Keratinocyte (primary cell): ENCODE data around the gene MUC6. TPM values are rescaled to one million over a fixed set of nuclear protein-coding genes. Genes with fewer than 3 reads are reported as not detected.

Experiments
- DNase-seq: peaks from one replicate; pipeline ENCODE4 v3.0.0-alpha.2; 2011; ENCODE audit warnings: low read depth, missing footprints, low spot score
- FAIRE-seq: peaks from 2 replicates; lab custom pipeline; 2011; peaks lifted over from hg19 to GRCh38; lab: Jason Lieb, UNC
- H2AFZ ChIP-seq: 2 replicates; pipeline ENCODE4 v1.6.0; 2012; ENCODE audit warnings: low read length, control low read depth, inconsistent platforms; ENCODE audit not compliant: control insufficient read depth
- H3K27ac ChIP-seq: 2 replicates; pipeline ENCODE4 v1.5.1; 2011; ENCODE audit warnings: low read length; ENCODE audit not compliant: control insufficient read depth, insufficient read depth
- H3K27me3 ChIP-seq: 3 replicates; pipeline ENCODE4 v1.6.0; 2011; ENCODE audit warnings: low read length; ENCODE audit not compliant: control insufficient read depth, insufficient read depth; ENCODE audit errors: extremely low read depth
- H3K36me3 ChIP-seq, 2 experiments: 2 replicates in 1 of 2; 3 replicates in 1 of 2; pipeline ENCODE4 v1.5.1; 2011; ENCODE audit warnings: low read length in 2 of 2, mild to moderate bottlenecking in 1 of 2; ENCODE audit not compliant: control insufficient read depth in 2 of 2, insufficient read depth in 2 of 2; ENCODE audit errors: extremely low read depth in 1 of 2
- H3K4me1 ChIP-seq: 3 replicates; pipeline ENCODE4 v1.5.1; 2011; ENCODE audit warnings: low read length; ENCODE audit not compliant: control insufficient read depth, insufficient read depth; ENCODE audit errors: extremely low read depth
- H3K4me2 ChIP-seq: 3 replicates; pipeline ENCODE4 v1.6.0; 2011; ENCODE audit warnings: low read depth, low read length; ENCODE audit not compliant: control insufficient read depth, insufficient read depth; ENCODE audit errors: extremely low read depth
- H3K4me3 ChIP-seq, 3 experiments: fragments of 200-600 bp in 1 of 3; sonication (generic) in 1 of 3; 2 replicates in 2 of 3; 3 replicates in 1 of 3; pipeline ENCODE4 v1.5.1; 2011 to 2016; ENCODE audit warnings: low read length in 3 of 3, mild to moderate bottlenecking in 3 of 3, control low read depth in 2 of 3, inconsistent platforms in 1 of 3, low read depth in 1 of 3, mixed read lengths in 1 of 3, mixed run types in 1 of 3, moderate library complexity in 1 of 3; ENCODE audit not compliant: control insufficient read depth in 2 of 3, insufficient read depth in 2 of 3; ENCODE audit errors: extremely low read depth in 1 of 3
- H3K79me2 ChIP-seq: 2 replicates; pipeline ENCODE4 v1.6.0; 2012; ENCODE audit warnings: low read length; ENCODE audit not compliant: control insufficient read depth, insufficient read depth
- H3K9ac ChIP-seq: 3 replicates; pipeline ENCODE4 v1.6.0; 2011; ENCODE audit warnings: low read length; ENCODE audit not compliant: control insufficient read depth, insufficient read depth; ENCODE audit errors: extremely low read depth
- H3K9me1 ChIP-seq: 3 replicates; pipeline ENCODE4 v1.6.0; 2011; ENCODE audit warnings: low read length; ENCODE audit not compliant: control insufficient read depth, insufficient read depth; ENCODE audit errors: extremely low read depth
- H3K9me3 ChIP-seq: 2 replicates; pipeline ENCODE4 v1.5.1; 2012; ENCODE audit warnings: low read depth, low read length; ENCODE audit not compliant: control insufficient read depth
- H4K20me1 ChIP-seq: 3 replicates; pipeline ENCODE4 v1.6.0; 2011; ENCODE audit warnings: low read length; ENCODE audit not compliant: control insufficient read depth, insufficient read depth; ENCODE audit errors: extremely low read depth
- EZH2 ChIP-seq: IDR thresholded peaks from one replicate; pipeline ENCODE4 v1.6.1; 2012; ENCODE audit warnings: inconsistent platforms, mild to moderate bottlenecking, low read length, moderate library complexity
- dilution Hi-C: fragments of 300-500 bp; cut with MboI; formaldehyde crosslinking; loops from one replicate; pipeline ENCODE4 v1.7.0; 2020; ENCODE audit warnings: low sequenced_read_pairs; ENCODE audit not compliant: extremely low pct_ligation_motif_present
- polyA plus RNA-seq, 5 experiments: library from polyadenylated mRNA; depleted of rRNA in 3 of 5; stranded (reverse) in 3 of 5; stranded (forward) in 1 of 5; unstranded in 1 of 5; fragments of >200 nt; gene quantifications; 1 replicate in 1 of 5; 2 replicates in 3 of 5; 3 replicates in 1 of 5; pipeline versions ENCODE4 v1.2.1 to v1.2.3, GENCODE V29; 2011 to 2012; ENCODE audit warnings: missing spikeins in 2 of 5, low read depth in 1 of 5, low replicate concordance in 1 of 5
- TF ChIP-seq, protein P1 (sequence below), 3 experiments: IDR thresholded peaks in 1 of 3; conservative IDR thresholded peaks in 1 of 3; optimal IDR thresholded peaks in 1 of 3; 2 replicates in 2 of 3; 3 replicates in 1 of 3; pipeline versions ENCODE3 to v1.5.1; 2011; ENCODE audit warnings: low read length in 3 of 3, mild to moderate bottlenecking in 3 of 3, moderate library complexity in 2 of 3, control low read depth in 1 of 3, inconsistent platforms in 1 of 3; ENCODE audit not compliant: insufficient read depth in 2 of 3; ENCODE audit errors: extremely low read depth in 1 of 3

Gene MUC6
- polyA plus RNA-seq, 1 donor (not counting 4 experiments of a cell fraction or from before 2014, with no cell fraction given): not detected

DNA sequence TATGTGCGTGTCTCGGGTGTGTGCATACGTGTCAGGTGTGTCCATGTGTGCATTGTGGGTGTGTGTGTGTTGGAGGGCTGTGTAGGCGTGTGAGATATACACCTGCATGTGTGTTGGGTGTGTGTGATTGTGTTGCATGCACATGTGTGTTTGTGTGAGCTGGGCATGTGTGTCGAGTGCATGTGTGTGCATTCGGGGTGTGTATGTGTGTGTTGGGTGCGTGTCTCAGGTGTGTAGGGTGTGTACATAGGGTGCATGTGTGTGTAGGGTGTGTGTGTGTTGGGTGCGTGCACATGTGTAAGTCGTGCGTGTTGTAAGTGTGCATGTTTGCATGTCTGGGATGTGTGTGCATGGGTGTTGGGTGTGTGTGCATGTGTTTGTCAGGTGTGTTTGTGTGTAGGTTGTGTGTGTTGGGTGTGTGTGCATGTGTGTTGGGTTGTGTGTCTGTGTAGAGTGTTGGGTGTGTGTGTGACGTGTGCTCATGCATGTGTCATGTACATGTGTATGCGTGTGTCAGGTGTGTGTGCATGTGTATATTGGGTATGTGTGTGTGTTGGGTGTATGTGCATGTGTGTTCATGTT lies 4.1 kb downstream of the MUC6 start:
- FAIRE-seq: no peak
- H3K9me3 ChIP-seq: no peaks in the 10 kb centered on the region

DNA sequence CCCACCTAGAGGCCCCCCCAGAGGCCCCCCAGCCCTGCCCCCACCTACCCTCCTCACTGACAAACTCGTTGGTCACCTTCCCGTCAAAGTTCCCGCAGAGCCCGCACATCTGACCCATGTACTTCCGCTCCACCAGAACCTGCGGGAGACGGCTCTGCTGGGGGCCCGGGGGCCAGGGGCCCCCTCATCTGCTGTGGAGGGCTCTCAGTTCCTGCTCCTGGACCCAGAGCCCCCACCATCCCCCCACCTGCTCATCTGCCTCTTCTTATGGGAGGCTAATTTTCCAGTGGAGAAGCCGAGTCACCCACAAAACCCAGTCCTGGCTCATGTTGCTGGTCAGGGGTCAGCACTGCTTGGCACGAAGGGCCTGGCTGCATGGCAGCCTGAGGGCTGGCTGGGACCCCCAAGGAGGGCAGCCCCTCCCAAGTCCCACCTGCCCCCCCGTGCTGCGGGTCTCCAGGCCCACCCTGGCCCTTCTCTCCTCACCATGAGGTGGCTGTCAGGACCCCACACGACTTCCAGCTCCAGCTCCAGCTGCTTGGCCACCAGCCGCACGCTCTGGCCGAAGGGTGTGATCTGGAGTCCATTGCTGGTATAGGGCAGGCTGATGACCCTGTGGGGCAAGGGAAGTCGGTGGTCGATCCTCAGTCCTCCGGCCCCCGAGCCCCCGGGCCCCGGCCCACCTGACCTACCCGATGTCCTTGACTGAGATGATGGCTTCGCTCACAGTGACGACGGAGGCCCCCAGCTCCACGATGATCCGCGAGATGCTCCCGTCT lies 5.2 kb downstream of the MUC6 start:
- Histone ChIP-seq H2AFZ (no peak overlapping the region), H3K9me3 (no peaks in the 10 kb centered on the region), H3K4me3 (no peak overlapping the region), H3K9ac (no peak overlapping the region), H3K4me1 (no peaks in the 10 kb centered on the region), H3K4me2 (no peak overlapping the region), H3K27me3 (peaks cover 4% of the 10 kb centered on the region), H4K20me1 (no peaks in the 10 kb centered on the region), H3K9me1 (no peaks in the 10 kb centered on the region), H3K79me2 (no peaks in the 10 kb centered on the region), H3K36me3 (no peaks in the 10 kb centered on the region), H3K27ac (no peak overlapping the region)
- no peak for FAIRE-seq
- dilution Hi-C loops: no loop called here
- no peak for DNase-seq
- TF ChIP-seq, protein P1, sequence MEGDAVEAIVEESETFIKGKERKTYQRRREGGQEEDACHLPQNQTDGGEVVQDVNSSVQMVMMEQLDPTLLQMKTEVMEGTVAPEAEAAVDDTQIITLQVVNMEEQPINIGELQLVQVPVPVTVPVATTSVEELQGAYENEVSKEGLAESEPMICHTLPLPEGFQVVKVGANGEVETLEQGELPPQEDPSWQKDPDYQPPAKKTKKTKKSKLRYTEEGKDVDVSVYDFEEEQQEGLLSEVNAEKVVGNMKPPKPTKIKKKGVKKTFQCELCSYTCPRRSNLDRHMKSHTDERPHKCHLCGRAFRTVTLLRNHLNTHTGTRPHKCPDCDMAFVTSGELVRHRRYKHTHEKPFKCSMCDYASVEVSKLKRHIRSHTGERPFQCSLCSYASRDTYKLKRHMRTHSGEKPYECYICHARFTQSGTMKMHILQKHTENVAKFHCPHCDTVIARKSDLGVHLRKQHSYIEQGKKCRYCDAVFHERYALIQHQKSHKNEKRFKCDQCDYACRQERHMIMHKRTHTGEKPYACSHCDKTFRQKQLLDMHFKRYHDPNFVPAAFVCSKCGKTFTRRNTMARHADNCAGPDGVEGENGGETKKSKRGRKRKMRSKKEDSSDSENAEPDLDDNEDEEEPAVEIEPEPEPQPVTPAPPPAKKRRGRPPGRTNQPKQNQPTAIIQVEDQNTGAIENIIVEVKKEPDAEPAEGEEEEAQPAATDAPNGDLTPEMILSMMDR (optimal IDR thresholded peaks at IDR 0.05 in 1 of 3, IDR thresholded peaks at IDR 0.05 in 1 of 3, conservative IDR thresholded peaks at IDR 0.05 in 1 of 3; ENCODE audit: extremely low read depth in 1 of 3, insufficient read depth in 2 of 3, low read length in 3 of 3): no peak
- TF ChIP-seq EZH2: no peak

More for the DNA sequence above, 4.1 kb downstream of the MUC6 start:
- DNase-seq: no peak
- Histone ChIP-seq H2AFZ (no peak overlapping the region), H3K9ac (no peak overlapping the region), H3K4me3 (no peak overlapping the region), H3K27me3 (peaks cover 14% of the 10 kb centered on the region), H3K4me2 (no peak overlapping the region), H4K20me1 (no peaks in the 10 kb centered on the region), H3K4me1 (no peaks in the 10 kb centered on the region), H3K9me1 (no peaks in the 10 kb centered on the region), H3K36me3 (no peaks in the 10 kb centered on the region), H3K27ac (no peak overlapping the region), H3K79me2 (no peaks in the 10 kb centered on the region)
- TF ChIP-seq, protein P1 (optimal IDR thresholded peaks at IDR 0.05 in 1 of 3, IDR thresholded peaks at IDR 0.05 in 1 of 3, conservative IDR thresholded peaks at IDR 0.05 in 1 of 3; ENCODE audit: extremely low read depth in 1 of 3, insufficient read depth in 2 of 3, low read length in 3 of 3): no peak
- TF ChIP-seq EZH2: no peak
- dilution Hi-C loops: no loop called here
